ENCODE results near the gene GPD2. TPM values are rescaled to one million over a fixed set of nuclear protein-coding genes. Genes with fewer than 3 reads are reported as not detected.

GPD2 gene
- polyA plus RNA-seq, 1 donor from 2014 or later = 3.5 TPM

DNA sequence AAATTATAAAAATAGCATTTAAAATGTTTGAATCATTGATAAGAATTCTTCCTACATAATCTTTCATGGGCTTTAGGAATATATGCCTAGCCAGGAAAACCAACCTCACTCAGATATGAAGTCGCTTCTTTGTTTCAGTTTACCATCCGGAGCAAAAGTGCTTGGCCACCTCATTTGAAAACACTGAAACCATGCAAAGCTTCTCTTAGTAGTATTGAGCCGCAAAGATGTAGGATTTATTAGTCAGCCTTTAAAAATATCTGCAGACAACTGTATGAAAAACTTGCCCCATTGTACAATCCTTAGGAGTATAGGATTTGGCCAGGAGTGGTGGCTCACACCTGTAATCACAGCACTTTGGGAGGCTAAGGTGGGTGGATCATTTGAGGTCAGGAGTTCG lies 24.3 kb upstream of the GPD2 start:
- no peak overlapping the region for H2AFZ ChIP-seq (ENCODE audit: low read depth, low read length)
- no peak overlapping the region for H3K9ac ChIP-seq (ENCODE audit: low read length)
- TF ChIP-seq SMC3 (conservative IDR thresholded peaks at IDR 0.05; ENCODE audit: poor library complexity) = no peak
- TF ChIP-seq, protein P1, sequence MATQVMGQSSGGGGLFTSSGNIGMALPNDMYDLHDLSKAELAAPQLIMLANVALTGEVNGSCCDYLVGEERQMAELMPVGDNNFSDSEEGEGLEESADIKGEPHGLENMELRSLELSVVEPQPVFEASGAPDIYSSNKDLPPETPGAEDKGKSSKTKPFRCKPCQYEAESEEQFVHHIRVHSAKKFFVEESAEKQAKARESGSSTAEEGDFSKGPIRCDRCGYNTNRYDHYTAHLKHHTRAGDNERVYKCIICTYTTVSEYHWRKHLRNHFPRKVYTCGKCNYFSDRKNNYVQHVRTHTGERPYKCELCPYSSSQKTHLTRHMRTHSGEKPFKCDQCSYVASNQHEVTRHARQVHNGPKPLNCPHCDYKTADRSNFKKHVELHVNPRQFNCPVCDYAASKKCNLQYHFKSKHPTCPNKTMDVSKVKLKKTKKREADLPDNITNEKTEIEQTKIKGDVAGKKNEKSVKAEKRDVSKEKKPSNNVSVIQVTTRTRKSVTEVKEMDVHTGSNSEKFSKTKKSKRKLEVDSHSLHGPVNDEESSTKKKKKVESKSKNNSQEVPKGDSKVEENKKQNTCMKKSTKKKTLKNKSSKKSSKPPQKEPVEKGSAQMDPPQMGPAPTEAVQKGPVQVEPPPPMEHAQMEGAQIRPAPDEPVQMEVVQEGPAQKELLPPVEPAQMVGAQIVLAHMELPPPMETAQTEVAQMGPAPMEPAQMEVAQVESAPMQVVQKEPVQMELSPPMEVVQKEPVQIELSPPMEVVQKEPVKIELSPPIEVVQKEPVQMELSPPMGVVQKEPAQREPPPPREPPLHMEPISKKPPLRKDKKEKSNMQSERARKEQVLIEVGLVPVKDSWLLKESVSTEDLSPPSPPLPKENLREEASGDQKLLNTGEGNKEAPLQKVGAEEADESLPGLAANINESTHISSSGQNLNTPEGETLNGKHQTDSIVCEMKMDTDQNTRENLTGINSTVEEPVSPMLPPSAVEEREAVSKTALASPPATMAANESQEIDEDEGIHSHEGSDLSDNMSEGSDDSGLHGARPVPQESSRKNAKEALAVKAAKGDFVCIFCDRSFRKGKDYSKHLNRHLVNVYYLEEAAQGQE (IDR thresholded peaks at IDR 0.05; ENCODE audit: borderline replicate concordance) = no peak
- no peak for TF ChIP-seq TAF1 (IDR thresholded peaks at IDR 0.05; ENCODE audit: low read depth)
- TF ChIP-seq MXI1 (conservative IDR thresholded peaks at IDR 0.05; ENCODE audit: poor library complexity, severe bottlenecking) = no peak
- no peak for TF ChIP-seq RAD21 (conservative IDR thresholded peaks at IDR 0.05)
- no peaks in the 10 kb centered on the region for H3K9me3 ChIP-seq (ENCODE audit: low read length)
- no peaks in the 10 kb centered on the region for H3K9me2 ChIP-seq (ENCODE audit: insufficient read depth, low read length)
- no peaks in the 10 kb centered on the region for H3K79me2 ChIP-seq (replicated peaks; ENCODE audit: insufficient read depth, low read length)
- H4K20me1 ChIP-seq (ENCODE audit: insufficient read depth) = no peaks in the 10 kb centered on the region
- no peak overlapping the region for H3K4me2 ChIP-seq (ENCODE audit: low read length)
- H3K36me3 ChIP-seq (ENCODE audit: insufficient read depth, low read length) = no peaks in the 10 kb centered on the region
- no peak overlapping the region for H3K27ac ChIP-seq (ENCODE audit: low read length)
- H3F3A ChIP-seq (ENCODE audit: insufficient read depth, low read length, poor library complexity, severe bottlenecking) = no peaks in the 10 kb centered on the region
- no peaks in the 10 kb centered on the region for H3K27me3 ChIP-seq (ENCODE audit: insufficient read depth, low read depth, low read length)
- H3K4me3 ChIP-seq (ENCODE audit: low read length) = no peak overlapping the region

DNA sequence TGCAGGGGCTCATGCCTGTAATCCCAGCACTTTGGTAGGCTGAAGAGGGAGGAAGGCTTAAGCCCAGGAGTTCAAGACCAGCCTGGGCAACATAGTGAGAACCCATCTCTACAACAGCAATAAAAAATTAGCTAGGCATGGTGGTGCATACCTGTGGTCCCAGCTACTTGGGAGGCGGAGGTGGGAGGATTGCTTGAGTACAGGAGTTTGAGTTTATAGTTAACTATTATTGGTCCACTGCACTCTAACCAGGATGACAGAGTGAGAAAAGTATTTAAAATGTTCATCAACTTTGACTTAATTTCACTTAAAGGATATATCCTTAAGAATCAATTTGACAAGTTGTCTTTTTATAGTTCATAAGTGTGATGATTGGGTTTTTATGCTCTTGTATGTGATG lies 14.3 kb upstream of the GPD2 start:
- no peaks in the 10 kb centered on the region for H3K9me3 ChIP-seq (ENCODE audit: low read length)
- TF ChIP-seq CTCF (IDR thresholded peaks at IDR 0.05; ENCODE audit: poor library complexity, severe bottlenecking) (no peak), SMC3 (conservative IDR thresholded peaks at IDR 0.05; ENCODE audit: poor library complexity) (no peak)
- TF ChIP-seq, protein P1 (IDR thresholded peaks at IDR 0.05; ENCODE audit: borderline replicate concordance) = no peak
- H3K27ac ChIP-seq (ENCODE audit: low read length) = no peak overlapping the region
- H2AFZ ChIP-seq (ENCODE audit: low read depth, low read length) = no peak overlapping the region
- H3K9me2 ChIP-seq (ENCODE audit: insufficient read depth, low read length) = no peaks in the 10 kb centered on the region
- no peaks in the 10 kb centered on the region for H4K20me1 ChIP-seq (ENCODE audit: insufficient read depth)
- no peaks in the 10 kb centered on the region for H3K79me2 ChIP-seq (replicated peaks; ENCODE audit: insufficient read depth, low read length)
- H3F3A ChIP-seq (ENCODE audit: insufficient read depth, low read length, poor library complexity, severe bottlenecking) = no peaks in the 10 kb centered on the region
- H3K4me3 ChIP-seq (ENCODE audit: low read length) = no peak overlapping the region
- H3K27me3 ChIP-seq (ENCODE audit: insufficient read depth, low read depth, low read length) = no peaks in the 10 kb centered on the region
- H3K9ac ChIP-seq (ENCODE audit: low read length) = no peak overlapping the region
- no peaks in the 10 kb centered on the region for H3K36me3 ChIP-seq (ENCODE audit: insufficient read depth, low read length)
- no peak overlapping the region for H3K4me2 ChIP-seq (ENCODE audit: low read length)
